Esophagus squamous epithelium (tissue), 4 donors: Measurements from ENCODE around the gene GNAI2.
A peak's percentile ranks its signal among the peaks of the same experiment; 100 is the strongest.

ENCODE experiments used
- CTCF ChIP-seq, 6 experiments: fragments of 450-650 bp in 4 of 6; fragments of 200-600 bp in 2 of 6; sonication (generic) in 2 of 6; IDR thresholded peaks; one replicate each; pipeline ENCODE4 v1.5.1; 2016 to 2019; ENCODE audit warnings: antibody characterized with exemption in 6 of 6, mild to moderate bottlenecking in 4 of 6, moderate library complexity in 4 of 6
- POLR2A ChIP-seq, 4 donors: fragments of 450-650 bp; IDR thresholded peaks; one replicate each; pipeline ENCODE4 v1.6.1; 2017; ENCODE audit warnings: antibody characterized with exemption in 4 of 4, mild to moderate bottlenecking in 4 of 4, moderate library complexity in 3 of 4

DNA sequence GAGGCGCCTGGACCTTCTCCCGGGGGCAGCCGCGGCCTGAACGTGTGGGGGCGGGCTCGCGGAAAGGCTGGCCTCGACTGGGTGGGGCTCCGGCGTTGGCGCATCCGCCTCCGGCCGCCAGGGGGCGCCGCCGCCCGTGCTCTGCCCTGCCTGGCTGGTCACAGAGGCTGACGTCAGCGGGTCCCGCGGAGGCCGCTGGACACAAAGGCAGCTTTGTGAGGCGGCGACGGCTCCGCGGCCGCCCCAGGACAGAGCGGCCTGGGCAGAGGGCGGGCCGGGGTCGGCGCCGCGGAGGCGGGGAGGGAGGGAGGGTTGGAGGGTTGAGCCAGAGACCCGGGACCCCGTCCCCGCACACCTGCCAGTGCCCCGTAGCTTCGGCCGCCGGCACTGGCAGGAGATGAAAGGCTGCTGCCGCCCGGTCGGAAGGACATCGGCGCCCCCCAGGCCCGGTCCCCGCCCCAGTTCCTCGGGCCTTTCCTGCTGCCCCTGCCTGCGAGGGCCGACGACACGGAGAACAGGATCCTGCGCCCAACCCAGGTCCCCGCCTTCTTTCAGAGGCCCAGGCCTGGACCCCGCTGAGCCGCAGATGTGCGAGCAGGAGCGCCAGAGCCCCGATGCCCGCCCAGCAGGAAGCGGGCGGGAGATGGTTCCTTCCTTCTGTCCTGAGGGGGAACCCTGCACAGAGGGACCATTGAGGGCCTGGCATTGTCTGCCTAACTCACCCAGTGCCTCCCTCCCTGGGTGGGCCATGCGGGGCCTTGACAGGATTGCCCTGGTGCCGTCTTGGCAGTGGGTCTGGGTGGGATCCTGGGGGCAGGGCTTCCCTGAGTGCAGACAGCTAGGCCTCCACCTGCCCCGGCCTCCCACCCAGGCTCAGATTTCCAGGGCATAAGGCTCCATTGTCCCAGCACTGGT is 24.3 kb downstream of the GNAI2 start:
- TF ChIP-seq CTCF (IDR thresholded peaks at IDR 0.05) (peak; percentile 99 to 100 (median 99)), POLR2A (IDR thresholded peaks at IDR 0.05) (peak in 3 of 4 donors; percentile 27 to 72 (median 43))
